SK-N-MC (cell line): Measurements from ENCODE around the gene NFIB.

Experiments
- DNase-seq: peaks from one replicate; pipeline ENCODE4 v3.0.0-alpha.2; 2011; ENCODE audit warnings: low read depth, low spot score
- H3K27ac ChIP-seq: fragments of 200-600 bp; sonication (generic); 2 replicates; pipeline ENCODE4 v1.5.1; 2016; ENCODE audit warnings: mixed run types
- H3K36me3 ChIP-seq: fragments of 200-600 bp; sonication (generic); 2 replicates; pipeline ENCODE4 v1.6.1; 2017; ENCODE audit warnings: antibody characterized with exemption, low read length, mixed read lengths; ENCODE audit not compliant: insufficient read depth
- H3K4me3 ChIP-seq: fragments of 200-600 bp; sonication (generic); 2 replicates; pipeline ENCODE4 v1.5.1; 2016
- H3K9ac ChIP-seq: fragments of 200-600 bp; sonication (generic); 2 replicates; pipeline ENCODE4 v1.8.0; 2017; ENCODE audit warnings: mixed run types, mixed read lengths; ENCODE audit not compliant: insufficient read length
- H3K9me3 ChIP-seq: fragments of 200-600 bp; sonication (generic); 2 replicates; pipeline ENCODE4 v1.6.1; 2017; ENCODE audit warnings: low read depth, mild to moderate bottlenecking, antibody characterized with exemption, low read length, moderate library complexity, mixed read lengths
- EZH2 ChIP-seq: fragments of 200-600 bp; sonication (generic); IDR thresholded peaks from one replicate; pipeline ENCODE4 v1.6.1; 2017; ENCODE audit warnings: antibody characterized with exemption
- FOXP2 ChIP-seq: optimal IDR thresholded peaks from 2 replicates; pipeline ENCODE3; 2011; ENCODE audit warnings: mild to moderate bottlenecking, moderate library complexity; ENCODE audit not compliant: insufficient read depth; ENCODE audit errors: extremely low read length, control extremely low read depth
- POLR2AphosphoS5 ChIP-seq: IDR thresholded peaks from 2 replicates; pipeline ENCODE4 v1.6.1; 2012; ENCODE audit warnings: mild to moderate bottlenecking, low read depth, low read length, borderline replicate concordance

NFIB gene

DNA sequence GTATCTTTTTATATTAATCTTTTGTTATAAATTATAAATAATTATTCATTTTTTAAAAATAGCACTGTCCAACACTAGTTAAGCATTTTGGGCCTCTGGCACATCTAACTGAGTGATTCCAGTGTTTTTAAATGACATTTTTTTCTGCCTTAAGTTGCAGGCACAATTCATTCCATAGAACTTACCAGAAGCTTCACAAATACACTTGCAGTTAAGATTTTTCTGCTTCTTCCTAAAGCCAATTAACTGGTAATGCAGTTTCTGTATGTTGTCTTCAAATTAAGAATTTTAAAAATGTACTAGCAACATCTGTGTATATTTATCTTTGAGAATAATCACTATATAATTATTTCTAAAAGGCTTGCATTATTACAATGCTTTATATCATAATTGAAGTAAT lies 11.2 kb upstream of the NFIB start:
- Histone ChIP-seq H3K9me3 (no peaks in the 10 kb centered on the region), H3K36me3 (no peaks in the 10 kb centered on the region), H3K4me3 (no peak overlapping the region), H3K27ac (0 out of 2 replicates have a peak overlapping the region, but pooled peaks have one; percentile 91), H3K9ac (no peak overlapping the region)
- no peak for TF ChIP-seq EZH2
- no peak for TF ChIP-seq FOXP2
- no peak for DNase-seq

GRCh38 chr9:14323985-14324650 lies 10.2 kb upstream of the NFIB start:
- no peak for TF ChIP-seq FOXP2
- no peak for TF ChIP-seq POLR2AphosphoS5
- TF ChIP-seq EZH2: no peak
- Histone ChIP-seq H3K36me3 (no peaks in the 10 kb centered on the region), H3K27ac (peak overlapping the region; percentile 91; the same call in 1 of the 2 replicates), H3K9ac (peak overlapping the region; percentile 91), H3K9me3 (no peaks in the 10 kb centered on the region), H3K4me3 (peak overlapping the region; percentile 78)
- DNase-seq: no peak

DNA sequence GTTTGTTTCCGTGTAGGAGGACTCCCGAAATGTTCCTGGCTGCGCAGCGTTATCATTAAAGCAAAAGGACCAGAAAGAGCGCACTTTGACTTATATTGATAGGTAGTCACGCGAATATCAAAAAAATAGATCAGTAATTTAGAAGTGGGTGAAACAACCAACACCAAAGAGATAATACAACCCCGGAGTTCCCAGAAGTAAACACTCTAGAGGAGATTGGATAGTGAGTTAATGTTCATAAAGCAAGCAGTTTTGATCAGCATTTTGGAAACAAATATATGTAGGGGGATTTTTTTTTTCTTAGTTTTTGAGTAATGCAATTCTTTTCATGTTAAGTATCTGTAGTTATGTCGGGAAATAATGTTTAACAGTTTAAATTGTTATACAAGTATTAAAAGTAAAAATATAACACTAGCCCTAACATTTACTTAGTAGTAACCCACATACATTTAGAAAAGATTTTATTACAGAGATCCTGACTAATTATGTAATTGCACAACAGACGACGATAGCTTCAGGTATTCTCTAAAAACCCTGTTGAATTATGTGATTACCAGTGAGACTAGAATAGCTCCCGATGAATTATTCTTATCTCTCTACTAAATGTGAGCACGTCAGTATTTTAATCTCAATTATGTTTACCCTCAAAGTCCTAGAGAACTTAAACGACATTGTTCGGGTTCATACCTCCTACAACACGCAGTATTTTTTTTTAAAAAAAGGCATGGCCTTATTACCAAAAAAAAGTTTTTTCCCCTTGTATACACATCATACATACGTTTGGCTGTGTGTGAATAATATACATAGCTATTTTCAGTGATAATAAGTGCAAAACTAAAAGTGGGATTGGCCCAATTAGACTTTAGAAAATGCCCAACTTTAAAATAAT lies 9.4 kb upstream of the NFIB start:
- Histone ChIP-seq H3K36me3 (no peaks in the 10 kb centered on the region), H3K27ac (peak overlapping the region; percentile 91), H3K4me3 (peak overlapping the region; percentile 78), H3K9me3 (no peaks in the 10 kb centered on the region), H3K9ac (peak overlapping the region; percentile 91)
- TF ChIP-seq POLR2AphosphoS5: no peak
- no peak for TF ChIP-seq EZH2
- TF ChIP-seq FOXP2: no peak
- DNase-seq: no peak

GRCh38 chr9:14322211-14323082 lies 8.5 kb upstream of the NFIB start:
- no peaks in the 10 kb centered on the region for H3K36me3 ChIP-seq
- H3K9ac ChIP-seq: peak overlapping the region; percentile 91
- peak overlapping the region; percentile 91 for H3K27ac ChIP-seq
- no peaks in the 10 kb centered on the region for H3K9me3 ChIP-seq
- TF ChIP-seq FOXP2 (peak; percentile 20), EZH2 (no peak), POLR2AphosphoS5 (peak; percentile 41; the same call in 1 of the 2 replicates)
- no peak for DNase-seq
- H3K4me3 ChIP-seq: peak overlapping the region; percentile 78

DNA sequence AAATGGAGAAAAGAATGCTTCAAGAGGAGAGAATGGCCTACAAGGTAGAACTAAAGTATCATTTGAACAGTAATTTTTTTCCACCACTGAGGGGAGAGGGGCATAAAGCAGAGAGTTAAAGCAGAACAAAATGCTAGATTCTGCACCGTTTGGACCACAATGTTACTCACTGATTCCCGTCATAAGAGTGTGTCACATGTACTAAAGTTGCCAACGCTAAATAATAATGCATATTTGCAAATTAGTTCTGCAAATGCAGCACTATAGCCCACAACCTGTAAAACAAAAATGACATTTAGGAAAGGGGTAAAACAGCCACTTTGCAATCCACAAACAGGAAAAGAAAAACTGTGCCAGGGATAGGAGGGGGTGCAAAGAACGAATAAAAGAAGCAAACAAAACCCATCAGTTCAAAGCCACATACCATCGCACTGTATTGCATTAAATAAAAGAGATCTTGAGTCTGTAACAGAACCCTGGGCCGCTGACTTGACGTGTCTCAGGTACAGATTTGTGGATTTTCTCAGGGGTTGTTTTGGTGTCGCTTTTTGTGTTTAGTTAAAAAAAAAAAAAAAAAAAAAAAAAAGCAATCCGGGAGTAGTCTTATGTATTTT lies 7.7 kb upstream of the NFIB start:
- Histone ChIP-seq H3K27ac (peak overlapping the region; percentile 91), H3K9me3 (no peaks in the 10 kb centered on the region), H3K4me3 (peak overlapping the region; percentile 78), H3K9ac (peak overlapping the region; percentile 91), H3K36me3 (no peaks in the 10 kb centered on the region)
- no peak for TF ChIP-seq EZH2
- TF ChIP-seq FOXP2: no peak
- no peak for TF ChIP-seq POLR2AphosphoS5
- no peak for DNase-seq

DNA sequence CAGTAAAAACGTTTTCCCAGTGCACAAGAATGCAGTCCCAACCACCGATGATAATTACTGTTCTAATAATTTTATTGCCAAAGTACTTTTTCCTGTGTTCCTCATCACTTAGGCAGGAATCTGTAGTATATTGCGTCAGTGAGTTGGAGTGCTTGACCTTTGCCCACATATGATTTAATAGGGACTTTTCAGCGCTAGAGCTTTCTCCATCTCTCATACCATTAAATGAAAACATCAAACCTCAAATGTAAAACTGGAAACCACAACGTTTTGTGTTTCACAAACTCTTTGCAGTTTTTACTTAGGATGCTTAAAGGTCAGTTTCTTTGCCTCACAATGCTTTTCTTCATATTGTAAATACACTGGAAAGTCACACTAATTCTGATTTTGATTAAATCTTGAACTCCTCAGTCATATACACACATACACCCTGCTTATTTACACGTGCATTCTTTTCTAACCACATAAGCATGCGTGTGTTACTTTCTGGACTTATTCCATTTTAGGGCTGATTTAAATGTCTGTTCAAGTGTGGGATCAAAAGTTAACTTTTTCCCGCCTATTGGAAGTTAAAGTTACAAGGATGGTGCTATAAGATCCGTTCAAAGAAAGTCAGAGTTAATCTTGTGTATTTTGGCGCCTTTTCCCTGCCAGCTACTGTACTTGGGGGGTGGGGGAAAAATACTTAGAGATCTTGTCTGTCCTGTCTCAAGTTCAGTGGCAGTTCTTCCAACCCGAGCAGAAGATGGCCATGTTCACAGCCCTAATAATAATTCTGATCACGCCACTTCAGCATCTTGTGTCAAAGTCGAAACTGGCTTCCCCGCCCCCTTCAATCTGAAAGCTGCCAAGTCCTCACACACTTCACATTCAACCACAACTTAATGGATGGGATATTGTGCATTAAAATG lies 6.6 kb upstream of the NFIB start:
- H3K9ac ChIP-seq: peak overlapping the region; percentile 91
- no peak for TF ChIP-seq FOXP2
- no peak for TF ChIP-seq EZH2
- TF ChIP-seq POLR2AphosphoS5: peak; percentile 58; the same call in 1 of the 2 replicates
- H3K36me3 ChIP-seq: no peaks in the 10 kb centered on the region
- no peaks in the 10 kb centered on the region for H3K9me3 ChIP-seq
- H3K4me3 ChIP-seq: peak overlapping the region; percentile 78
- H3K27ac ChIP-seq: peak overlapping the region; percentile 91
- DNase-seq: peak; percentile 91
